Peyer's patch (tissue), 4 donors: ENCODE measurements around the gene DRAXIN. TPM values are rescaled to one million over a fixed set of nuclear protein-coding genes. Genes with fewer than 3 reads are reported as not detected.
A peak's percentile ranks its signal among the peaks of the same experiment; 100 is the strongest.

Experiments used
- DNase-seq, 3 donors: peaks; one replicate each; pipeline ENCODE4 v3.0.0-alpha.2; 2017 to 2019
- H3K27ac ChIP-seq, 4 donors: fragments of 200-600 bp; sonication (generic); one replicate each; pipeline ENCODE4 v1.5.1; 2016 to 2019
- H3K27me3 ChIP-seq, 2 donors: fragments of 200-600 bp; sonication (generic); one replicate each; pipeline ENCODE4 v1.5.1; 2019
- H3K36me3 ChIP-seq, 3 donors: fragments of 200-600 bp; sonication (generic); one replicate each; pipeline ENCODE4 v1.5.1; 2016 to 2019
- H3K4me1 ChIP-seq, 4 donors: fragments of 200-600 bp; sonication (generic); one replicate each; pipeline ENCODE4 v1.5.1; 2016 to 2019
- H3K4me3 ChIP-seq, 4 donors: fragments of 200-600 bp; sonication (generic); 1 replicate in 3 of 4; 2 replicates in 1 of 4; pipeline ENCODE4 v1.5.1; 2016 to 2019; ENCODE audit warnings: mild to moderate bottlenecking in 1 of 4
- H3K9me3 ChIP-seq, 4 donors: fragments of 200-600 bp; sonication (generic); one replicate each; pipeline ENCODE4 v1.5.1; 2016 to 2019; ENCODE audit warnings: mild to moderate bottlenecking in 1 of 4
- POLR2A ChIP-seq, 2 donors: fragments of 450-650 bp; IDR thresholded peaks; one replicate each; pipeline ENCODE4 v1.5.1; 2017; ENCODE audit warnings: antibody characterized with exemption in 2 of 2, mild to moderate bottlenecking in 2 of 2, moderate library complexity in 2 of 2
- total RNA-seq, 4 donors: library from RNA; depleted of rRNA; stranded (reverse); fragments of >200 nt; gene quantifications; one replicate each; pipeline ENCODE4 v1.1.0, GENCODE V29; 2016
- TF ChIP-seq, protein P1 (sequence below), 6 experiments: fragments of 450-650 bp in 4 of 6; fragments of 200-600 bp in 2 of 6; sonication (generic) in 1 of 6; IDR thresholded peaks; one replicate each; pipeline ENCODE4 v1.5.1; 2017 to 2019; ENCODE audit warnings: antibody characterized with exemption in 6 of 6, mild to moderate bottlenecking in 3 of 6, moderate library complexity in 1 of 6

Gene DRAXIN
- total RNA-seq, 4 donors from 2014 or later = not detected

DNA sequence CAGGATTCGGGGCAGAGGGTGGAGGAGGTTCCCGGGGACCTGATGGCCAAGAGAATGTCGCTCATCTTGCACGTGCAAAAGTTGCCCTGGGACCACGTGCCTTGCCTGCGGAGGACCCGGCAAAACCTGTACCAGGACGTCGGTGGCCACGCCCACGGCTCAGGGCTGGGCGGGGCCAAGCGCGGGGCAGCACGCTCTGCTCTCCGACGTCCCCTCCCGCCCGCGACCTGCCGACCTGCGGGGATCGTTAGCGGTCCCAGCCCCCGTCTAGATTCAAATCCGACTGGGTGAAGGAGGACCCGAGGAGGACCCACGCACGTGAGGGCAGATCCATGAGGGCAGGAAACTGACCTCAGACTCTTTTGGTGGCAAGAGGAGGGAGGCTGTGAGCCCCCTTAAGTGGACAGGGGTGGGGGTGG is 70.5 kb downstream of the DRAXIN start, which contains the start of gene C1orf167:
TSS of gene C1orf167 (plus strand) at position 206 of the 419 bp plus-strand sequence. CDS start 2,208 bp downstream, outside the sequence.
- no peak within 1 kb of the TSS for H3K27ac ChIP-seq
- DNase-seq = no peak
- H3K4me3 ChIP-seq = peak within 1 kb of the TSS in 1 of 4 donors; percentile 1
- no peaks in the 10 kb centered on the region for H3K9me3 ChIP-seq
- H3K27me3 ChIP-seq = peaks cover 0 to 7% of the 10 kb centered on the region in 2 donors
- H3K36me3 ChIP-seq = no peaks in the 10 kb centered on the region
- no peak for TF ChIP-seq POLR2A (IDR thresholded peaks at IDR 0.05)
- TF ChIP-seq, protein P1, sequence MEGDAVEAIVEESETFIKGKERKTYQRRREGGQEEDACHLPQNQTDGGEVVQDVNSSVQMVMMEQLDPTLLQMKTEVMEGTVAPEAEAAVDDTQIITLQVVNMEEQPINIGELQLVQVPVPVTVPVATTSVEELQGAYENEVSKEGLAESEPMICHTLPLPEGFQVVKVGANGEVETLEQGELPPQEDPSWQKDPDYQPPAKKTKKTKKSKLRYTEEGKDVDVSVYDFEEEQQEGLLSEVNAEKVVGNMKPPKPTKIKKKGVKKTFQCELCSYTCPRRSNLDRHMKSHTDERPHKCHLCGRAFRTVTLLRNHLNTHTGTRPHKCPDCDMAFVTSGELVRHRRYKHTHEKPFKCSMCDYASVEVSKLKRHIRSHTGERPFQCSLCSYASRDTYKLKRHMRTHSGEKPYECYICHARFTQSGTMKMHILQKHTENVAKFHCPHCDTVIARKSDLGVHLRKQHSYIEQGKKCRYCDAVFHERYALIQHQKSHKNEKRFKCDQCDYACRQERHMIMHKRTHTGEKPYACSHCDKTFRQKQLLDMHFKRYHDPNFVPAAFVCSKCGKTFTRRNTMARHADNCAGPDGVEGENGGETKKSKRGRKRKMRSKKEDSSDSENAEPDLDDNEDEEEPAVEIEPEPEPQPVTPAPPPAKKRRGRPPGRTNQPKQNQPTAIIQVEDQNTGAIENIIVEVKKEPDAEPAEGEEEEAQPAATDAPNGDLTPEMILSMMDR (IDR thresholded peaks at IDR 0.05) = no peak
- no peaks in the 10 kb centered on the region for H3K4me1 ChIP-seq

DNA sequence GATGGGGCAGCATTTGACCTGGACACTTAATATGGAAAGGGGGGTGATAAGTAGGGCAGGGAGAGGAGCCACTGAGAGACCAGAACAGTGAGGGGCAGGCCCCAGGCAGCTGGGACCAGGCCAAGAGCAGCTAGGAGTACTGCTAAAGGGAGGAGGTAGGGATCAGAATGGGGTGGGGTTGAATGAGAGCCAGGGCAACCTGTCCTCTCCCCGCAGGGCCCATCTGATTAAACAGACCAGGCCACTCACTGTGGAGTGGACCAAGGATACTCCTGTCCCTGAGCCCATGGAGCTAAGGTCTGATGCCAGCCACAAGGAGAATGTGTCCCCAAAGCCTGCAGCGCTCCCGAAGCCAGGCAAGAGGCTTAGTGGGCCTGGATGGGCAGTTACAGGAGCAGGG is 72.6 kb downstream of the DRAXIN start:
- H3K27ac ChIP-seq = no peak overlapping the region
- H3K27me3 ChIP-seq = peaks cover 0 to 7% of the 10 kb centered on the region in 2 donors
- no peak overlapping the region for H3K4me3 ChIP-seq
- no peak for TF ChIP-seq POLR2A (IDR thresholded peaks at IDR 0.05)
- TF ChIP-seq, protein P1 (IDR thresholded peaks at IDR 0.05) = no peak
- no peaks in the 10 kb centered on the region for H3K4me1 ChIP-seq
- H3K9me3 ChIP-seq = no peaks in the 10 kb centered on the region
- no peaks in the 10 kb centered on the region for H3K36me3 ChIP-seq
- no peak for DNase-seq

DNA sequence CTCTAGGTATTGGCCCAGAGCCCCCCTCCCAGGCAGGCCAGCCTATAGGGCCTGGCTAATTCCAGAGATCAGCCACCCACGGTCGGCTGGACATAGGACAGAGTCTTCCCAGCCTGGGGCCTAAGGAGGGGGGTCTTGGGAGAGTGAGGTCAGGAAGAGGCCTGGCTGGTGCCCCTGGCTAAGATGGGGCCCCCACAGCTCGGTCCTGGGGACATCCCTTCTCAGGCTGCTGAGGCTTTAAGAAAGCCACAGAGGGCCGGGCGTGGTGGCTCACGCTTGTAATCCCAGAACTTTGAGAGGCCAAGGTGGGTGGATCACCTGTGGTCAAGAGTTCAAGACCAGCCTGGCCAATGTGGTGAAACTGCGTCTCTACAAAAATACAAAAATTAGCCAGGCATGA is 73.0 kb downstream of the DRAXIN start:
- H3K27me3 ChIP-seq = peaks cover 0 to 7% of the 10 kb centered on the region in 2 donors

DNA sequence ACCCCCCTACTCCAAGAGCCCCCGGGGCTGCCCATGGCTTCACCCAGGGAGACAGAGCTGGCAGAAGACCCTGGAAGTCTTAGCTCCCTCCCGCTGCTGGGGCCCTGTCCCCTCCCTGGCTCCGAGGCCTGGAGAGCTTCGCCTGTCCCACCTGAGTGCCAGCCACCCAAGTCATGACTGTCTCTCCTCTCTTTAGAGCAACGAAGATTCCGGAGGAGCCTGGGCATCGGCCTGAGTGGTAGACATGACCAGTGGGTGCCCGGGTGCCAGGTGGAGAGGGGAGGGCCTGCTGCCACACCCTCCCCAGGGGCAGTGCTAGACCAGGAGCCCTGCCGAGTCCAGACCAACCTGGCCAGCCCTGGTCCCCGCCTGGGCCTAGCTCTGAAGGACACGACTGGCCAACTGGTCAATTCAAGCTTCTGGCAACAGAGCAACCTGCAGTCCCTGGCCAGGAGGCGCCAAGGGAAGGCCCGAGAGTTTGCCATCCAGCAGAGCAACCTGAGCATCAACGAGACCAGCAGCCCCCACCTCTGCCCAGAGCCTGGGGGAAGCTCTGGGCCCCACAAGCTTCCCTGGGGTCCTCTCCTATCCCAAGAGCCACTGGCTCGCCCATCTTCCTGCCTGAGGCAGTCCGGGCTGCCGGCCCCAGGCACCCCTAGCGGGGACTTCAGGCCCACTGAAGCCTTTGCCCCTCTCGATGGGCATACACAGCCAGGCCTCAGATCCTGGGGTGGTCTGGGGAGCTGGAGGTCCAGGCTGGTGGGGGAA is 74.3 kb downstream of the DRAXIN start:
- DNase-seq = no peak
- Histone ChIP-seq H3K36me3 (no peaks in the 10 kb centered on the region), H3K4me3 (no peak overlapping the region), H3K27me3 (peaks cover 0 to 7% of the 10 kb centered on the region in 2 donors), H3K27ac (no peak overlapping the region), H3K9me3 (no peaks in the 10 kb centered on the region), H3K4me1 (no peaks in the 10 kb centered on the region)
- TF ChIP-seq, protein P1 (IDR thresholded peaks at IDR 0.05) = no peak
- no peak for TF ChIP-seq POLR2A (IDR thresholded peaks at IDR 0.05)

More for the DNA sequence above, 73.0 kb downstream of the DRAXIN start:
- no peaks in the 10 kb centered on the region for H3K4me1 ChIP-seq
- no peak for TF ChIP-seq POLR2A (IDR thresholded peaks at IDR 0.05)
- TF ChIP-seq, protein P1 (IDR thresholded peaks at IDR 0.05) = no peak
- no peak overlapping the region for H3K4me3 ChIP-seq
- no peaks in the 10 kb centered on the region for H3K9me3 ChIP-seq
- no peaks in the 10 kb centered on the region for H3K36me3 ChIP-seq
- H3K27ac ChIP-seq = no peak overlapping the region
- DNase-seq = no peak

DNA sequence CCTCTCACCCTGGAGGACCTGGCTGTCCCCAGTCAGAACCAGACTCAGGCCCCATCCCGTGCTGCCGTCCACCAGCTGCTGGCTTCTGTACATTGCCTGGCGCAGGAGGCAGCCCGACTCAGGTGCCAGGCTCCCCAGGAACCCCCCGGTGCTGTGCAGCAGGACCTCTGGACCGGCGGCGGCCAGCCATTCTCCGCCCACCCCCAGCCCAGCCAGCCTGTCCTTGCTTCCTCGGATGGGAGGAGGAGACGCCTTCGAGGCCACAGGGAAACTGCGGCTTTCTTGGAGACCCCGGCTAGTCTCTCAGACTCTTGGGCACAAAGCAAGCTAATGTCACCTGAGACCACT is 74.9 kb downstream of the DRAXIN start:
- Histone ChIP-seq H3K27ac (no peak overlapping the region), H3K36me3 (no peaks in the 10 kb centered on the region), H3K27me3 (peaks cover 0 to 5% of the 10 kb centered on the region in 2 donors), H3K9me3 (no peaks in the 10 kb centered on the region), H3K4me1 (no peaks in the 10 kb centered on the region), H3K4me3 (no peak overlapping the region)
- no peak for DNase-seq
- TF ChIP-seq POLR2A (IDR thresholded peaks at IDR 0.05) = no peak
- TF ChIP-seq, protein P1 (IDR thresholded peaks at IDR 0.05) = no peak
